ELR (cell line): ENCODE results near the gene ALDH1L2.
"Not testable (repeated sequence)": the region's sequence is repeated elsewhere in the genome, so short reads cannot be mapped to it uniquely, and the experiment has no call there.

Experiments used
- DNase-seq: peaks from one replicate; pipeline ENCODE4 v3.0.0-alpha.2; 2015; ENCODE audit warnings: low read depth

The ALDH1L2 gene

GRCh38 chr12:104985206-104985605 lies 99.1 kb downstream of the ALDH1L2 start:
- peak; percentile 10 for DNase-seq

GRCh38 chr12:104977688-104978087 lies 106.6 kb downstream of the ALDH1L2 start:
- not testable (repeated sequence) for DNase-seq

GRCh38 chr12:104976703-104977102 lies 107.6 kb downstream of the ALDH1L2 start:
- DNase-seq, result no peak

GRCh38 chr12:104975587-104976343 lies 108.5 kb downstream of the ALDH1L2 start:
- DNase-seq, result peak; percentile 91

GRCh38 chr12:104974626-104975290 lies 109.5 kb downstream of the ALDH1L2 start:
- DNase-seq, result peak; percentile 95

GRCh38 chr12:104973250-104973649 lies 111.0 kb downstream of the ALDH1L2 start:
- DNase-seq, result no peak

GRCh38 chr12:104971306-104971705 lies 113.0 kb downstream of the ALDH1L2 start:
- DNase-seq, result peak; percentile 58
